ENCODE measurements around the gene DACH1.

GRCh38 chr13:71771144-71771543 is 95.9 kb downstream of the DACH1 start:
- TF ChIP-seq POLR2AphosphoS5 (IDR thresholded peaks at IDR 0.05; ENCODE audit: low read depth, low read length) (no peak), CTCF (IDR thresholded peaks at IDR 0.05; ENCODE audit: control extremely low read depth in 1 of 3, insufficient read depth in 1 of 3, low read depth in 1 of 3, low read length in 3 of 3) (no peak), E2F6 (IDR thresholded peaks at IDR 0.05) (no peak), USF2 (IDR thresholded peaks at IDR 0.05; ENCODE audit: low read length) (no peak), POLR2A (IDR thresholded peaks at IDR 0.05; ENCODE audit: control extremely low read depth in 1 of 2, low read depth in 2 of 2, low read length in 2 of 2) (no peak), TEAD4 (IDR thresholded peaks at IDR 0.05; ENCODE audit: low read depth, low read length) (no peak), RAD21 (IDR thresholded peaks at IDR 0.05 in 1 of 2, conservative IDR thresholded peaks at IDR 0.05 in 1 of 2; ENCODE audit: low read depth in 2 of 2, low read length in 2 of 2) (no peak), GTF2F1 (IDR thresholded peaks at IDR 0.05; ENCODE audit: borderline replicate concordance, low read depth, low read length) (no peak), HDAC2 (IDR thresholded peaks at IDR 0.05; ENCODE audit: borderline replicate concordance in 1 of 2, low read depth in 2 of 2, low read length in 2 of 2) (no peak), CHD2 (IDR thresholded peaks at IDR 0.05; ENCODE audit: low read length) (no peak), CEBPB (IDR thresholded peaks at IDR 0.05; ENCODE audit: low read depth, low read length) (no peak), SIX5 (IDR thresholded peaks at IDR 0.05; ENCODE audit: low read depth, low read length) (no peak), TAF1 (IDR thresholded peaks at IDR 0.05; ENCODE audit: low read depth, low read length) (no peak), KDM4A (IDR thresholded peaks at IDR 0.05; ENCODE audit: low read depth, low read length, severe bottlenecking) (no peak)

Data from H1 (cell line).